ENCODE results near the gene RAB30.
"Not testable (repeated sequence)": the region's sequence is repeated elsewhere in the genome, so short reads cannot be mapped to it uniquely, and the experiment has no call there.

Gene RAB30

GRCh38 chr11:82945682-82946081 lies 126.0 kb downstream of the RAB30 start:
- no peak for TF ChIP-seq CTCF (IDR thresholded peaks at IDR 0.05; ENCODE audit: control insufficient read depth, insufficient read depth, low read depth, low read length, missing control alignments)
- no peak overlapping the region for H3K4me3 ChIP-seq (ENCODE audit: control insufficient read depth, low read depth, low read length)
- DNase-seq (ENCODE audit: low read depth), result no peak

- not testable (repeated sequence) for DNase-seq (ENCODE audit: low read depth); H3K4me3 ChIP-seq (ENCODE audit: control insufficient read depth, low read depth, low read length)
These were observed 126.7 kb downstream of the RAB30 start for GRCh38 chr11:82945041-82945440.

- TF ChIP-seq CTCF (IDR thresholded peaks at IDR 0.05; ENCODE audit: control insufficient read depth, insufficient read depth, low read depth, low read length, missing control alignments), result no peak
- H3K4me3 ChIP-seq (ENCODE audit: control insufficient read depth, low read depth, low read length), result no peak overlapping the region
- DNase-seq (ENCODE audit: low read depth), result no peak
These were observed 127.5 kb downstream of the RAB30 start for GRCh38 chr11:82944198-82944597.

GRCh38 chr11:82943430-82943829 lies 128.3 kb downstream of the RAB30 start:
- DNase-seq (ENCODE audit: low read depth); H3K4me3 ChIP-seq (ENCODE audit: control insufficient read depth, low read depth, low read length): not testable (repeated sequence)

- no peak overlapping the region for H3K4me3 ChIP-seq (ENCODE audit: control insufficient read depth, low read depth, low read length)
- no peak for DNase-seq (ENCODE audit: low read depth)
These were observed 129.3 kb downstream of the RAB30 start for GRCh38 chr11:82942376-82942775.

GRCh38 chr11:82939456-82939855 lies 132.2 kb downstream of the RAB30 start:
- H3K4me3 ChIP-seq (ENCODE audit: control insufficient read depth, low read depth, low read length), result no peak overlapping the region
- no peak for TF ChIP-seq CTCF (IDR thresholded peaks at IDR 0.05; ENCODE audit: control insufficient read depth, insufficient read depth, low read depth, low read length, missing control alignments)

More at GRCh38 chr11:82942376-82942775, 129.3 kb downstream of the RAB30 start:
- no peak for TF ChIP-seq CTCF (IDR thresholded peaks at IDR 0.05; ENCODE audit: control insufficient read depth, insufficient read depth, low read depth, low read length, missing control alignments)

GRCh38 chr11:82937554-82937953 lies 134.1 kb downstream of the RAB30 start:
- no peak for TF ChIP-seq CTCF (IDR thresholded peaks at IDR 0.05; ENCODE audit: control insufficient read depth, insufficient read depth, low read depth, low read length, missing control alignments)
- no peak for DNase-seq (ENCODE audit: low read depth)
- no peak overlapping the region for H3K4me3 ChIP-seq (ENCODE audit: control insufficient read depth, low read depth, low read length)

More at GRCh38 chr11:82939456-82939855, 132.2 kb downstream of the RAB30 start:
- no peak for DNase-seq (ENCODE audit: low read depth)

GRCh38 chr11:82936261-82936660 lies 135.4 kb downstream of the RAB30 start:
- DNase-seq (ENCODE audit: low read depth), result no peak
- no peak overlapping the region for H3K4me3 ChIP-seq (ENCODE audit: control insufficient read depth, low read depth, low read length)
- TF ChIP-seq CTCF (IDR thresholded peaks at IDR 0.05; ENCODE audit: control insufficient read depth, insufficient read depth, low read depth, low read length, missing control alignments), result no peak

Measured in AG09309 (cell line).